Measurements from ENCODE around the gene PTCD1.
"Not testable (repeated sequence)": the region's sequence is repeated elsewhere in the genome, so short reads cannot be mapped to it uniquely, and the experiment has no call there.

PTCD1 gene

DNA sequence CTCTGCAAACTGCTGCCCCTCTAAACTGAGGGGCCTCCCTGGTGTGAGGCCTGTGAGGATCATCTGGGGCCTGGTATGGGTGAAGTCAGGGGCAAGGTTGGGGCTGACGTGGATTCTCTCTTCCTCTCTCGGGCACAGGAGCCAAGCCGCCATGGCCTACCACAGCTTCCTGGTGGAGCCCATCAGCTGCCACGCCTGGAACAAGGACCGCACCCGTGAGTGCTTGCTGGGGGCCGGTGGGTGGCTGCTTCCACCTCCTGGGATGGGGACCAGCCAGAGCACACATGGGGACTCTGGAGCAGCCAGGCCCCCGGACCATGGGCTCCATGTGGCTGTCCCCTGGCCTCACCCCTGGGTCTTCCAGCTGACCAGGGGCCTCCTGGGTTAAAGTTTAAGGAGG lies 53.0 kb downstream of the PTCD1 start:
- no peak for DNase-seq

- DNase-seq = no peak
Observed at GRCh38 chr7:99384523-99384922, 54.1 kb downstream of the PTCD1 start.

DNA sequence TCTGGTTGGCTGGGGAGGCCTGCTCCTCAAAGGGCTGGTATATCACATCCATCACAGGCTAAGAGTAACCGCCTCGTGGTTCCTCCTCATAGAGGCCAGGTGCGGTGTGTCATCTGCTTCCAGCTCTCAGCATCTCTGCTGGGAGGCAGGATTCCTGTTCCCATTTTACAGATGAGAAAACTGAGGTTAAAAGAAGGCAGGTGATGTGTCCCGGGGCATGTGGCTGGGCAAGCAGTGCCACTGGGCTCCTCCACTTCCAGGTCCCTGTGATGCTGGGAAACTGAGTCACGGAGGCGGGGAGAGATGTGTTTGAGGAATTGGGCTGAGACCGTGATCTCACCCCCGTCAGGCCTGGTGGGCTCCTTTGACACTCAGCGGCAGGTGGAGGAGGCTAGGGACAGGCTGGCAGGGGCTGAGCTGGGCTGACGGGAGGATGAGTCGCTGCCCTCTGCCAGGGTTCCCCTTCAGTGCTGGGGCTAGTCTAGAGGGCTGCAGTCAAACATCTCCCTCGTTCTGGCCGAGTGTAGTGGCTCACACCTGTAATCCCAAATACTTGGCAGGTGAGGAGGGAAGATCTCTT lies 54.7 kb downstream of the PTCD1 start:
- no peak for DNase-seq

GRCh38 chr7:99383203-99383602 lies 55.4 kb downstream of the PTCD1 start:
- no peak for DNase-seq

DNA sequence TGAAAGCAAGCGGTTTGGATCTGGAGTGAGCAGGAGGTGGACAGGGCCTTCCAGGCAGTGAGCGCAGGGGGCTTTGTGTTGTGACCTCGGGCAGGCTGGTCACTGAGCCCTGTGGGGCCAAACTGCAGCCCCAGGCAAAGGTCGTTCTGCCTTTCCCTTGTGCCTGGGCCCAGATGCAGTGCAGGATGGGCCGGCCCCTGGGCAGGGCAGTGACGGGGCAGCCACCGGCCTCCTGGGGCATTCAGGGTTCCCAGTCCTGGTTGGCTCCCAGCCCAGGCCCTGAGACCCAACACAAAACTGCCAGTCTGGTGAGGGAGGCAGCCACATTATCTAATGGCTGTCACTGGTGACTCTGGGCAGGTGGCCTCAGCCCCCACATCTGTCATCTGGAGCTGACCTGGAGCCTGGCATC lies 56.9 kb downstream of the PTCD1 start:
- DNase-seq = no peak

DNA sequence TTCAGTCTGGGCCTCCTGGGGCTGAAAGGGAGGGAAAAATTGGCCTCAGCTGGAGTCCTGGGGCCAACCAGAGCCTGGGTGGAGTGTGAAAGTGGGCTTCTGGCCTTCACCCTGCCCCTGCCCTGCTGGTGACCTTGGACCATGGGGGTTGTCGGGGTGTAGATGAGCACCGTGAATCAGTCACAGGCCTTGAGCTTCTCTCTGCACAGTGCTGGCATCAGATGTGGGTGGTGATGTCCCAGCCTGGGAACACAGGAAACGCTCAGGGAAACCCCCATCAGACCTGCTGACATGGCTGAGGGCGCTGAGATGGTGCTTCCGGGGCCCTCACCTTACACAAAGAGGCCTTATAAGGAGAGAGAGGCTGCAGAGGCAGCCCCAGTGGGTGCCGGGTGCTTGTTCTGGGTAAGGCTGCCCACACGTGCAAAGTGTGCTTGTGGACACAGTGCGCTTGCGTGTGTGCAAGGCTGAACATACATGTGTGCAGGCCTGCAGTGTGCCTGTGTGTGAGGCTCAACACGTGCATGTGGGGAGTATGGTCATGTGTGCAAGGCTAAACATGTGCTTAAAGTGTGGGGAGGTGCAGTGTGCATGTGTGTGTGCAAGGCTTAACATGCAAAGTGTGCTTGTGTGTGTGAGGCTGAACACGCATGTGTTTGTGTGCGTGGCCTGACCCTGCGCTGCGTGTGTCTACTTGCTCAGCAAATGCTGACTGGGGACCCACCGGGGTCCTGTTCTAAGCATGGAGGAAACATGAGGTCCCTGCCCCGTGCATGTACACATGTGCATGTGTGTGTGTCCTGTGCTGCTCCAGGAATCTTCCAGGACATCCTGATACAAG lies 57.6 kb downstream of the PTCD1 start:
- DNase-seq = no peak

- no peak for DNase-seq
Observed at GRCh38 chr7:99380032-99380822, 58.4 kb downstream of the PTCD1 start.

- DNase-seq = not testable (repeated sequence)
Observed at GRCh38 chr7:99379693-99380031, 58.9 kb downstream of the PTCD1 start.

GRCh38 chr7:99379043-99379577 lies 59.5 kb downstream of the PTCD1 start:
- no peak for DNase-seq

- DNase-seq = peak; percentile 13
Observed at GRCh38 chr7:99375070-99375807, 63.4 kb downstream of the PTCD1 start.

GRCh38 chr7:99374111-99375064 lies 64.2 kb downstream of the PTCD1 start, which contains the start of gene ARPC1B:
Gene ARPC1B, plus strand, starts transcription at chr7:99374730. Its CDS starts 10,985 bp downstream, at chr7:99385715.
- peak; percentile 13 for DNase-seq

GRCh38 chr7:99373091-99374066 lies 65.2 kb downstream of the PTCD1 start:
- no peak for DNase-seq

GRCh38 chr7:99372275-99373090 lies 66.1 kb downstream of the PTCD1 start:
- DNase-seq = no peak

GRCh38 chr7:99371376-99371920 lies 67.2 kb downstream of the PTCD1 start:
- no peak for DNase-seq

- no peak for DNase-seq
Observed at GRCh38 chr7:99369767-99370391, 68.7 kb downstream of the PTCD1 start.

GRCh38 chr7:99368750-99369389 lies 69.7 kb downstream of the PTCD1 start:
- no peak for DNase-seq
